GM19324 (cell line): ENCODE data around the gene POLN.

Experiments
- ATAC-seq: cut with Tn5 transposase; IDR thresholded peaks from one replicate; pipeline ENCODE4 v1.9.1; 2021; ENCODE audit warnings: mild to moderate bottlenecking, moderate library complexity; ENCODE audit not compliant: unreplicated experiment, low FRiP score

Gene POLN

GRCh38 chr4:2252530-2253091, 10.7 kb upstream of the POLN start:
- no peak for ATAC-seq

- ATAC-seq, result no peak
Measured at GRCh38 chr4:2251795-2252529, 10.0 kb upstream of the POLN start.

- ATAC-seq, result no peak
Measured at GRCh38 chr4:2251073-2251794, 9.3 kb upstream of the POLN start.

- ATAC-seq, result no peak
Measured at GRCh38 chr4:2250357-2251072, 8.6 kb upstream of the POLN start.

GRCh38 chr4:2249526-2250356, 7.8 kb upstream of the POLN start:
- no peak for ATAC-seq

GRCh38 chr4:2248821-2249261, 6.9 kb upstream of the POLN start:
- no peak for ATAC-seq

GRCh38 chr4:2248044-2248780, 6.3 kb upstream of the POLN start:
- no peak for ATAC-seq

GRCh38 chr4:2247128-2248043, 5.5 kb upstream of the POLN start:
- ATAC-seq, result no peak

GRCh38 chr4:2246384-2247127, 4.6 kb upstream of the POLN start:
- ATAC-seq, result no peak

GRCh38 chr4:2245787-2246275, 3.9 kb upstream of the POLN start:
- ATAC-seq, result no peak

GRCh38 chr4:2245057-2245786, 3.3 kb upstream of the POLN start:
- no peak for ATAC-seq

- ATAC-seq, result no peak
Measured at GRCh38 chr4:2243681-2244380, 1.9 kb upstream of the POLN start.

- no peak for ATAC-seq
Measured at GRCh38 chr4:2241003-2241402, 918 bp downstream of the POLN start.

- ATAC-seq, result no peak
Measured at GRCh38 chr4:2236944-2237666, 4.8 kb downstream of the POLN start.

- ATAC-seq, result no peak
Measured at GRCh38 chr4:2231082-2231481, 10.8 kb downstream of the POLN start.

- ATAC-seq, result no peak
Measured at GRCh38 chr4:2226261-2226660, 15.7 kb downstream of the POLN start.
